ENCODE results near the gene PPTC7.
"Not testable (repeated sequence)": the region's sequence is repeated elsewhere in the genome, so short reads cannot be mapped to it uniquely, and the experiment has no call there.

PPTC7 gene

GRCh38 chr12:110555577-110556406, 27.3 kb downstream of the PPTC7 start:
- no peak overlapping the region for H3K9ac ChIP-seq (ENCODE audit: low read depth, low read length)
- no peaks in the 10 kb centered on the region for H3K4me1 ChIP-seq (ENCODE audit: control insufficient read depth, insufficient read depth, low read length)
- H3K4me3 ChIP-seq (ENCODE audit: low read depth, low read length), result no peak overlapping the region
- no peaks in the 10 kb centered on the region for H3K36me3 ChIP-seq (ENCODE audit: control insufficient read depth, insufficient read depth, low read length)
- H3K27me3 ChIP-seq (ENCODE audit: control insufficient read depth, insufficient read depth, low read length), result no peaks in the 10 kb centered on the region
- H3K9me3 ChIP-seq (ENCODE audit: control insufficient read depth, insufficient read depth, low read length), result no peaks in the 10 kb centered on the region

GRCh38 chr12:110554184-110554583, 28.9 kb downstream of the PPTC7 start:
- H3K4me3 ChIP-seq (ENCODE audit: low read depth, low read length), result no peak overlapping the region
- no peak overlapping the region for H3K9ac ChIP-seq (ENCODE audit: low read depth, low read length)
- H3K4me1 ChIP-seq (ENCODE audit: control insufficient read depth, insufficient read depth, low read length), result no peaks in the 10 kb centered on the region
- H3K9me3 ChIP-seq (ENCODE audit: control insufficient read depth, insufficient read depth, low read length), result no peaks in the 10 kb centered on the region
- H3K27me3 ChIP-seq (ENCODE audit: control insufficient read depth, insufficient read depth, low read length), result no peaks in the 10 kb centered on the region
- no peaks in the 10 kb centered on the region for H3K36me3 ChIP-seq (ENCODE audit: control insufficient read depth, insufficient read depth, low read length)

GRCh38 chr12:110550981-110551380, 32.1 kb downstream of the PPTC7 start:
- H3K9ac ChIP-seq (ENCODE audit: low read depth, low read length), result no peak overlapping the region
- H3K27me3 ChIP-seq (ENCODE audit: control insufficient read depth, insufficient read depth, low read length), result no peaks in the 10 kb centered on the region
- H3K4me3 ChIP-seq (ENCODE audit: low read depth, low read length), result no peak overlapping the region
- H3K4me1 ChIP-seq (ENCODE audit: control insufficient read depth, insufficient read depth, low read length), result peaks cover 2% of the 10 kb centered on the region
- no peaks in the 10 kb centered on the region for H3K9me3 ChIP-seq (ENCODE audit: control insufficient read depth, insufficient read depth, low read length)
- H3K36me3 ChIP-seq (ENCODE audit: control insufficient read depth, insufficient read depth, low read length), result no peaks in the 10 kb centered on the region

- no peaks in the 10 kb centered on the region for H3K36me3 ChIP-seq (ENCODE audit: control insufficient read depth, insufficient read depth, low read length)
- peaks cover 2% of the 10 kb centered on the region for H3K4me1 ChIP-seq (ENCODE audit: control insufficient read depth, insufficient read depth, low read length)
- no peaks in the 10 kb centered on the region for H3K27me3 ChIP-seq (ENCODE audit: control insufficient read depth, insufficient read depth, low read length)
- H3K9ac ChIP-seq (ENCODE audit: low read depth, low read length), result no peak overlapping the region
- H3K4me3 ChIP-seq (ENCODE audit: low read depth, low read length), result no peak overlapping the region
- no peaks in the 10 kb centered on the region for H3K9me3 ChIP-seq (ENCODE audit: control insufficient read depth, insufficient read depth, low read length)
Measured at GRCh38 chr12:110549716-110550115, 33.4 kb downstream of the PPTC7 start.

GRCh38 chr12:110548678-110549077, 34.4 kb downstream of the PPTC7 start:
- H3K36me3 ChIP-seq (ENCODE audit: control insufficient read depth, insufficient read depth, low read length), result no peaks in the 10 kb centered on the region
- H3K9me3 ChIP-seq (ENCODE audit: control insufficient read depth, insufficient read depth, low read length), result no peaks in the 10 kb centered on the region
- peaks cover 2% of the 10 kb centered on the region for H3K4me1 ChIP-seq (ENCODE audit: control insufficient read depth, insufficient read depth, low read length)
- no peaks in the 10 kb centered on the region for H3K27me3 ChIP-seq (ENCODE audit: control insufficient read depth, insufficient read depth, low read length)
- no peak overlapping the region for H3K9ac ChIP-seq (ENCODE audit: low read depth, low read length)
- no peak overlapping the region for H3K4me3 ChIP-seq (ENCODE audit: low read depth, low read length)

GRCh38 chr12:110547090-110547489, 36.0 kb downstream of the PPTC7 start:
- peaks cover 2% of the 10 kb centered on the region for H3K4me1 ChIP-seq (ENCODE audit: control insufficient read depth, insufficient read depth, low read length)
- H3K27me3 ChIP-seq (ENCODE audit: control insufficient read depth, insufficient read depth, low read length), result no peaks in the 10 kb centered on the region
- no peaks in the 10 kb centered on the region for H3K9me3 ChIP-seq (ENCODE audit: control insufficient read depth, insufficient read depth, low read length)
- H3K4me3 ChIP-seq (ENCODE audit: low read depth, low read length), result no peak overlapping the region
- H3K36me3 ChIP-seq (ENCODE audit: control insufficient read depth, insufficient read depth, low read length), result no peaks in the 10 kb centered on the region
- no peak overlapping the region for H3K9ac ChIP-seq (ENCODE audit: low read depth, low read length)

- Histone ChIP-seq H3K36me3 (ENCODE audit: control insufficient read depth, insufficient read depth, low read length) (no peaks in the 10 kb centered on the region), H3K27me3 (ENCODE audit: control insufficient read depth, insufficient read depth, low read length) (no peaks in the 10 kb centered on the region), H3K4me1 (ENCODE audit: control insufficient read depth, insufficient read depth, low read length) (peaks cover 2% of the 10 kb centered on the region), H3K9ac (ENCODE audit: low read depth, low read length) (no peak overlapping the region), H3K4me3 (ENCODE audit: low read depth, low read length) (no peak overlapping the region), H3K9me3 (ENCODE audit: control insufficient read depth, insufficient read depth, low read length) (no peaks in the 10 kb centered on the region)
Measured at GRCh38 chr12:110546339-110546738, 36.8 kb downstream of the PPTC7 start.

- no peak overlapping the region for H3K4me3 ChIP-seq (ENCODE audit: low read depth, low read length)
- H3K27me3 ChIP-seq (ENCODE audit: control insufficient read depth, insufficient read depth, low read length), result no peaks in the 10 kb centered on the region
- no peaks in the 10 kb centered on the region for H3K9me3 ChIP-seq (ENCODE audit: control insufficient read depth, insufficient read depth, low read length)
- H3K9ac ChIP-seq (ENCODE audit: low read depth, low read length), result no peak overlapping the region
- no peaks in the 10 kb centered on the region for H3K36me3 ChIP-seq (ENCODE audit: control insufficient read depth, insufficient read depth, low read length)
- H3K4me1 ChIP-seq (ENCODE audit: control insufficient read depth, insufficient read depth, low read length), result peaks cover 2% of the 10 kb centered on the region
Measured at GRCh38 chr12:110545812-110546211, 37.3 kb downstream of the PPTC7 start.

GRCh38 chr12:110545259-110545658, 37.9 kb downstream of the PPTC7 start:
- H3K4me1 ChIP-seq (ENCODE audit: control insufficient read depth, insufficient read depth, low read length); H3K36me3 ChIP-seq (ENCODE audit: control insufficient read depth, insufficient read depth, low read length); H3K9me3 ChIP-seq (ENCODE audit: control insufficient read depth, insufficient read depth, low read length); H3K4me3 ChIP-seq (ENCODE audit: low read depth, low read length); H3K9ac ChIP-seq (ENCODE audit: low read depth, low read length); H3K27me3 ChIP-seq (ENCODE audit: control insufficient read depth, insufficient read depth, low read length): not testable (repeated sequence)

- no peaks in the 10 kb centered on the region for H3K27me3 ChIP-seq (ENCODE audit: control insufficient read depth, insufficient read depth, low read length)
- H3K36me3 ChIP-seq (ENCODE audit: control insufficient read depth, insufficient read depth, low read length), result peaks cover under 1% of the 10 kb centered on the region
- no peak overlapping the region for H3K9ac ChIP-seq (ENCODE audit: low read depth, low read length)
- no peak overlapping the region for H3K4me3 ChIP-seq (ENCODE audit: low read depth, low read length)
- peaks cover 2% of the 10 kb centered on the region for H3K4me1 ChIP-seq (ENCODE audit: control insufficient read depth, insufficient read depth, low read length)
- H3K9me3 ChIP-seq (ENCODE audit: control insufficient read depth, insufficient read depth, low read length), result no peaks in the 10 kb centered on the region
Measured at GRCh38 chr12:110543965-110544364, 39.2 kb downstream of the PPTC7 start.

- Histone ChIP-seq H3K4me3 (ENCODE audit: low read depth, low read length) (no peak overlapping the region), H3K27me3 (ENCODE audit: control insufficient read depth, insufficient read depth, low read length) (no peaks in the 10 kb centered on the region), H3K36me3 (ENCODE audit: control insufficient read depth, insufficient read depth, low read length) (peaks cover 5% of the 10 kb centered on the region), H3K4me1 (ENCODE audit: control insufficient read depth, insufficient read depth, low read length) (no peaks in the 10 kb centered on the region), H3K9me3 (ENCODE audit: control insufficient read depth, insufficient read depth, low read length) (no peaks in the 10 kb centered on the region), H3K9ac (ENCODE audit: low read depth, low read length) (no peak overlapping the region)
Measured at GRCh38 chr12:110543252-110543959, 39.7 kb downstream of the PPTC7 start.

- Histone ChIP-seq H3K9me3 (ENCODE audit: control insufficient read depth, insufficient read depth, low read length) (no peaks in the 10 kb centered on the region), H3K4me1 (ENCODE audit: control insufficient read depth, insufficient read depth, low read length) (no peaks in the 10 kb centered on the region), H3K27me3 (ENCODE audit: control insufficient read depth, insufficient read depth, low read length) (no peaks in the 10 kb centered on the region), H3K36me3 (ENCODE audit: control insufficient read depth, insufficient read depth, low read length) (peaks cover 21% of the 10 kb centered on the region), H3K4me3 (ENCODE audit: low read depth, low read length) (no peak overlapping the region), H3K9ac (ENCODE audit: low read depth, low read length) (no peak overlapping the region)
Measured at GRCh38 chr12:110540048-110540447, 43.1 kb downstream of the PPTC7 start.
